Kasumi-1 (cell line): ENCODE data around the gene FAM162A.

Experiments
- DNase-seq, 2 experiments: peaks; one replicate each; lab custom pipeline; 2025; lab: John Stamatoyannopoulos, UW

Gene FAM162A

GRCh38 chr3:122389197-122389596 lies 5.2 kb downstream of the FAM162A start:
- DNase-seq: no peak

- no peak for DNase-seq
These were observed 5.9 kb downstream of the FAM162A start for GRCh38 chr3:122389892-122390291.

- no peak for DNase-seq
These were observed 6.7 kb downstream of the FAM162A start for GRCh38 chr3:122390665-122391064.

GRCh38 chr3:122391681-122392446 lies 7.9 kb downstream of the FAM162A start:
- no peak for DNase-seq

- DNase-seq: peak; percentile 75 to 87
These were observed 9.2 kb downstream of the FAM162A start for GRCh38 chr3:122392868-122393844.

GRCh38 chr3:122394173-122394572 lies 10.2 kb downstream of the FAM162A start:
- no peak for DNase-seq

GRCh38 chr3:122395582-122395981 lies 11.6 kb downstream of the FAM162A start:
- DNase-seq: no peak

GRCh38 chr3:122396511-122396910 lies 12.5 kb downstream of the FAM162A start:
- DNase-seq: no peak

GRCh38 chr3:122397201-122397600 lies 13.2 kb downstream of the FAM162A start:
- no peak for DNase-seq

- DNase-seq: no peak
These were observed 14.9 kb downstream of the FAM162A start for GRCh38 chr3:122398920-122399319.

- DNase-seq: no peak
These were observed 19.5 kb downstream of the FAM162A start for GRCh38 chr3:122403489-122403888.

- no peak for DNase-seq
These were observed 21.0 kb downstream of the FAM162A start for GRCh38 chr3:122405015-122405414.

- DNase-seq: no peak
These were observed 22.2 kb downstream of the FAM162A start for GRCh38 chr3:122406198-122406597.

GRCh38 chr3:122407946-122408345 lies 24.0 kb downstream of the FAM162A start:
- no peak for DNase-seq

GRCh38 chr3:122409446-122409845 lies 25.5 kb downstream of the FAM162A start:
- peak; percentile 53 to 56 for DNase-seq

- no peak for DNase-seq
These were observed 26.1 kb downstream of the FAM162A start for GRCh38 chr3:122410111-122410510.

- DNase-seq: no peak
These were observed 26.7 kb downstream of the FAM162A start for GRCh38 chr3:122410639-122411038.

- DNase-seq: no peak
These were observed 30.4 kb downstream of the FAM162A start for GRCh38 chr3:122414391-122414790.

- no peak for DNase-seq
These were observed 31.2 kb downstream of the FAM162A start for GRCh38 chr3:122415104-122415744.

- no peak for DNase-seq
These were observed 32.0 kb downstream of the FAM162A start, which contains the start of gene WDR5B for GRCh38 chr3:122415762-122416654. Gene WDR5B, minus strand, starts transcription at chr3:122416062. Its CDS starts 534 bp downstream, at chr3:122415528.

- no peak for DNase-seq
These were observed 33.0 kb downstream of the FAM162A start for GRCh38 chr3:122416966-122417365.
